IMR-90 (cell line): ENCODE measurements around the gene NUTM1. TPM values are rescaled to one million over a fixed set of nuclear protein-coding genes. Genes with fewer than 3 reads are reported as not detected.

ENCODE experiments used
- ATAC-seq: fragments of 200-7000 bp; cut with Tn5 transposase; 2 replicates; pipeline ENCODE4 v1.9.1; 2020; ENCODE audit warnings: low read depth, mild to moderate bottlenecking, moderate library complexity
- BruUV-seq: library from RNA; stranded (reverse); fragments of 400-500 nt; replicated peaks from 2 replicates; lab custom pipeline; 2021; lab: Mats Ljungman, UMichigan
- CTCF ChIA-PET: fragments of 300-600 bp; formaldehyde crosslinking; extraction: SDS; loops from one replicate; lab custom pipeline; 2021; ENCODE audit warnings: antibody characterized with exemption; lab: Yijun Ruan, JAX
- POLR2A ChIA-PET: fragments of 300-600 bp; sonication (Branson Sonifier 250); formaldehyde crosslinking; loops from one replicate; lab custom pipeline; 2022; ENCODE audit warnings: antibody characterized with exemption; ENCODE audit not compliant: unreplicated experiment; lab: Charles Lee
- DNase-seq: peaks from one replicate; pipeline ENCODE4 v3.0.0; 2013
- H2AFZ ChIP-seq: replicated peaks from 2 replicates; pipeline ENCODE3; 2013; ENCODE audit warnings: low read length, mild to moderate bottlenecking; ENCODE audit not compliant: poor library complexity
- H2AK5ac ChIP-seq: 2 replicates; pipeline ENCODE4 v1.6.1; 2013; ENCODE audit warnings: low read depth, low read length, inconsistent platforms
- H2AK9ac ChIP-seq: replicated peaks from 2 replicates; pipeline ENCODE3; 2013; ENCODE audit warnings: mild to moderate bottlenecking, low read depth, low read length, moderate library complexity; ENCODE audit not compliant: poor library complexity
- H2BK120ac ChIP-seq: 2 replicates; pipeline ENCODE4 v1.6.1; 2013; ENCODE audit warnings: low read depth, low read length, inconsistent platforms
- H2BK15ac ChIP-seq: 3 replicates; pipeline ENCODE4 v1.6.1; 2013; ENCODE audit warnings: low read depth, low read length, inconsistent platforms
- H2BK20ac ChIP-seq: 2 replicates; pipeline ENCODE4 v1.6.1; 2013; ENCODE audit warnings: low read depth, mild to moderate bottlenecking, inconsistent platforms, low read length, moderate library complexity
- H2BK5ac ChIP-seq: 2 replicates; pipeline ENCODE4 v1.6.1; 2013; ENCODE audit warnings: mild to moderate bottlenecking, low read depth, low read length, inconsistent platforms; ENCODE audit not compliant: poor library complexity, severe bottlenecking
- H3K14ac ChIP-seq: replicated peaks from 2 replicates; pipeline ENCODE4 v1.6.1; 2013; ENCODE audit warnings: low read depth, low read length, inconsistent platforms
- H3K18ac ChIP-seq: 2 replicates; pipeline ENCODE4 v1.6.1; 2013; ENCODE audit warnings: low read depth, low read length, control low read depth
- H3K23ac ChIP-seq: 2 replicates; pipeline ENCODE4 v1.6.1; 2013; ENCODE audit warnings: low read depth, low read length, inconsistent platforms
- H3K27ac ChIP-seq: 2 replicates; pipeline ENCODE4 v1.5.1; 2013; ENCODE audit warnings: mild to moderate bottlenecking, control low read depth, low read length; ENCODE audit not compliant: insufficient read depth
- H3K27me3 ChIP-seq: 2 replicates; pipeline ENCODE4 v1.6.1; 2013; ENCODE audit warnings: low read length; ENCODE audit not compliant: control insufficient read depth, insufficient read depth
- H3K36me3 ChIP-seq: 2 replicates; pipeline ENCODE4 v1.6.1; 2013; ENCODE audit warnings: low read length, mixed read lengths; ENCODE audit not compliant: control insufficient read depth, insufficient read depth
- H3K4ac ChIP-seq: 2 replicates; pipeline ENCODE4 v1.6.1; 2013; ENCODE audit warnings: low read depth, low read length, inconsistent platforms
- H3K4me1 ChIP-seq: 2 replicates; pipeline ENCODE4 v1.6.1; 2013; ENCODE audit warnings: low read length, mixed read lengths; ENCODE audit not compliant: control insufficient read depth, insufficient read depth
- H3K4me2 ChIP-seq: 2 replicates; pipeline ENCODE4 v1.6.1; 2013; ENCODE audit warnings: low read depth, mild to moderate bottlenecking, control low read depth, low read length, moderate library complexity
- H3K4me3 ChIP-seq: 2 replicates; pipeline ENCODE4 v1.5.1; 2013; ENCODE audit warnings: low read depth, mild to moderate bottlenecking, control low read depth, low read length, moderate library complexity; ENCODE audit not compliant: insufficient read depth
- H3K56ac ChIP-seq: 2 replicates; pipeline ENCODE4 v1.6.1; 2013; ENCODE audit warnings: low read length, inconsistent platforms; ENCODE audit not compliant: insufficient read depth; ENCODE audit errors: extremely low read depth
- H3K79me1 ChIP-seq, 2 experiments: 2 replicates each; pipeline ENCODE4 v1.6.1; 2013; ENCODE audit warnings: low read length in 2 of 2, inconsistent platforms in 1 of 2, low read depth in 1 of 2
- H3K9ac ChIP-seq: 2 replicates; pipeline ENCODE4 v1.6.1; 2013; ENCODE audit warnings: low read depth, low read length, control low read depth
- H3K9me1 ChIP-seq: 2 replicates; pipeline ENCODE4 v1.6.1; 2013; ENCODE audit warnings: low read length, inconsistent platforms; ENCODE audit not compliant: insufficient read depth
- H3K9me3 ChIP-seq: 2 replicates; pipeline ENCODE4 v1.6.1; 2013; ENCODE audit warnings: low read length; ENCODE audit not compliant: control insufficient read depth, insufficient read depth
- H4K20me1 ChIP-seq: 2 replicates; pipeline ENCODE4 v1.6.1; 2013; ENCODE audit warnings: low read length, inconsistent platforms; ENCODE audit not compliant: insufficient read depth
- H4K5ac ChIP-seq: 2 replicates; pipeline ENCODE4 v1.6.1; 2013; ENCODE audit warnings: mild to moderate bottlenecking, low read depth, low read length, control low read depth
- H4K8ac ChIP-seq, 2 experiments: 2 replicates each; pipeline ENCODE4 v1.6.1; 2013; ENCODE audit warnings: low read depth in 2 of 2, low read length in 2 of 2, control low read depth in 1 of 2, inconsistent platforms in 1 of 2
- H4K91ac ChIP-seq: 2 replicates; pipeline ENCODE4 v1.6.1; 2013; ENCODE audit warnings: low read depth, low read length, inconsistent platforms; ENCODE audit not compliant: insufficient read depth
- BHLHE40 ChIP-seq: fragments of 150-350 bp; IDR thresholded peaks from 2 replicates; pipeline ENCODE4 v1.6.1; 2016; ENCODE audit warnings: mild to moderate bottlenecking, low read depth, low read length
- CEBPB ChIP-seq: IDR thresholded peaks from 2 replicates; pipeline ENCODE4 v1.6.1; 2012; ENCODE audit warnings: low read depth, low read length, improper control_type of control experiment
- CHD1 ChIP-seq: IDR thresholded peaks from 2 replicates; pipeline ENCODE4 v1.6.1; 2012; ENCODE audit warnings: low read depth, low read length, improper control_type of control experiment
- CTCF ChIP-seq: conservative IDR thresholded peaks from 2 replicates; pipeline ENCODE4 v1.5.1; 2012; ENCODE audit warnings: mild to moderate bottlenecking, low read depth, low read length, improper control_type of control experiment
- ELK1 ChIP-seq: fragments of 150-350 bp; IDR thresholded peaks from 2 replicates; pipeline ENCODE4 v1.6.1; 2016; ENCODE audit warnings: low read depth, mild to moderate bottlenecking, low read length, moderate library complexity, borderline replicate concordance
- FOS ChIP-seq: fragments of 150-350 bp; IDR thresholded peaks from 2 replicates; pipeline ENCODE4 v1.6.1; 2016; ENCODE audit warnings: low read depth, low read length
- MAFK ChIP-seq: IDR thresholded peaks from 2 replicates; pipeline ENCODE4 v1.6.1; 2012; ENCODE audit warnings: low read depth, low read length, improper control_type of control experiment
- MAZ ChIP-seq: IDR thresholded peaks from 2 replicates; pipeline ENCODE4 v1.6.1; 2012; ENCODE audit warnings: low read depth, mild to moderate bottlenecking, low read length, improper control_type of control experiment, moderate library complexity, borderline replicate concordance
- MXI1 ChIP-seq: IDR thresholded peaks from 2 replicates; pipeline ENCODE4 v1.6.1; 2012; ENCODE audit warnings: low read depth, mild to moderate bottlenecking, low read length, moderate library complexity, borderline replicate concordance
- NFE2L2 ChIP-seq: fragments of 150-350 bp; IDR thresholded peaks from 2 replicates; pipeline ENCODE4 v1.6.1; 2016; ENCODE audit warnings: low read depth, mild to moderate bottlenecking, low read length
- POLR2A ChIP-seq: IDR thresholded peaks from 2 replicates; pipeline ENCODE4 v1.6.1; 2012; ENCODE audit warnings: mild to moderate bottlenecking, low read depth, low read length
- RFX5 ChIP-seq: IDR thresholded peaks from 2 replicates; pipeline ENCODE4 v1.8.0; 2012; ENCODE audit warnings: low read depth, mild to moderate bottlenecking, low read length, moderate library complexity
- SMC3 ChIP-seq: fragments of 150-350 bp; IDR thresholded peaks from 2 replicates; pipeline ENCODE4 v1.6.1; 2016; ENCODE audit warnings: low read depth, mild to moderate bottlenecking, antibody characterized with exemption, low read length, moderate library complexity
- USF2 ChIP-seq: fragments of 150-350 bp; IDR thresholded peaks from 2 replicates; pipeline ENCODE4 v1.6.1; 2017; ENCODE audit warnings: mild to moderate bottlenecking, antibody characterized with exemption, low read length, low read depth
- WGBS, 2 experiments: methylation state at CpG; one replicate each; pipeline versions ENCODE4 v1.1.5 to v1.1.7; 2013; ENCODE audit warnings: missing lambda C conversion rate in 2 of 2; ENCODE audit not compliant: insufficient read length in 1 of 2; ENCODE audit errors: extremely low coverage in 2 of 2; 5-methylcytosine and 5-hydroxymethylcytosine counted together
- dilution Hi-C: fragments of 300-500 bp; cut with HindIII; formaldehyde crosslinking; loops from one replicate; pipeline ENCODE4 v1.14.3; 2018; ENCODE audit warnings: low sequenced_read_pairs; ENCODE audit not compliant: unreplicated experiment
- in situ Hi-C: fragments of 300-500 bp; cut with MboI; formaldehyde crosslinking; loops from 3 replicates; pipeline ENCODE4 v1.14.3; 2019; ENCODE audit warnings: low sequenced_read_pairs, inconsistent platforms, mixed read lengths
- intact Hi-C: fragments of 100-400 bp; cut with micrococcal nuclease; formaldehyde crosslinking; loops from 2 replicates; pipeline ENCODE4 v1.10.0; 2022
- polyA plus RNA-seq, 3 experiments: library from polyadenylated mRNA; depleted of rRNA; stranded (reverse); fragments of >200 nt; gene quantifications; 2 replicates each; pipeline ENCODE4 v1.2.3, GENCODE V29; 2012; ENCODE audit warnings: low replicate concordance in 1 of 3
- total RNA-seq: library from RNA; depleted of rRNA; stranded (reverse); fragments of >200 nt; gene quantifications from 2 replicates; pipeline ENCODE4 v1.2.3, GENCODE V29; 2012

The NUTM1 gene
- total and polyA plus RNA-seq, 2 of the 4 experiments (the other 2 are of a cell fraction) = not detected

GRCh38 chr15:34323217-34323616 is 19.9 kb upstream of the NUTM1 start:
- WGBS, 2 experiments = 97% methylated on average over 8 of the region's 10 CpGs; no CpG with 5 or more reads in 1 of the 2 experiments
- Histone ChIP-seq H4K20me1 (no peaks in the 10 kb centered on the region), H3K23ac (no peak overlapping the region), H3K4ac (no peak overlapping the region), H3K79me1 (peaks cover 6 to 7% of the 10 kb centered on the region in 2 experiments; a peak in 2 of 4 replicates), H3K4me2 (no peak overlapping the region), H3K18ac (no peak overlapping the region), H3K36me3 (no peaks in the 10 kb centered on the region), H3K56ac (no peak overlapping the region), H4K5ac (no peak overlapping the region), H2BK120ac (no peak overlapping the region), H2BK5ac (no peak overlapping the region), H3K27me3 (no peaks in the 10 kb centered on the region), H3K14ac (no peak overlapping the region), H3K27ac (no peak overlapping the region), H2AK5ac (no peak overlapping the region), H4K91ac (no peak overlapping the region), H3K9ac (no peak overlapping the region), H3K4me3 (no peak overlapping the region), H2AK9ac (no peak overlapping the region), H2BK20ac (no peak overlapping the region), H2AFZ (no peak overlapping the region), H3K9me1 (no peaks in the 10 kb centered on the region), H2BK15ac (no peak overlapping the region), H4K8ac (no peak overlapping the region), H3K4me1 (no peaks in the 10 kb centered on the region), H3K9me3 (no peaks in the 10 kb centered on the region)
- TF ChIP-seq SMC3 (no peak), NFE2L2 (no peak), CEBPB (no peak), MAFK (no peak), RFX5 (no peak), FOS (no peak), MAZ (no peak), ELK1 (no peak), USF2 (no peak), POLR2A (no peak), MXI1 (no peak), BHLHE40 (no peak), CTCF (no peak), CHD1 (no peak)
- ATAC-seq (no peak), DNase-seq (no peak)
- intact Hi-C loops = no loop called here
- POLR2A ChIA-PET = no interaction called here
- dilution Hi-C loops = no loop called here
- CTCF ChIA-PET = no interaction called here
- BruUV-seq = no TSS peak
- in situ Hi-C loops = no loop called here
